Measurements from ENCODE around the gene LPGAT1.

- TF ChIP-seq, protein P1, sequence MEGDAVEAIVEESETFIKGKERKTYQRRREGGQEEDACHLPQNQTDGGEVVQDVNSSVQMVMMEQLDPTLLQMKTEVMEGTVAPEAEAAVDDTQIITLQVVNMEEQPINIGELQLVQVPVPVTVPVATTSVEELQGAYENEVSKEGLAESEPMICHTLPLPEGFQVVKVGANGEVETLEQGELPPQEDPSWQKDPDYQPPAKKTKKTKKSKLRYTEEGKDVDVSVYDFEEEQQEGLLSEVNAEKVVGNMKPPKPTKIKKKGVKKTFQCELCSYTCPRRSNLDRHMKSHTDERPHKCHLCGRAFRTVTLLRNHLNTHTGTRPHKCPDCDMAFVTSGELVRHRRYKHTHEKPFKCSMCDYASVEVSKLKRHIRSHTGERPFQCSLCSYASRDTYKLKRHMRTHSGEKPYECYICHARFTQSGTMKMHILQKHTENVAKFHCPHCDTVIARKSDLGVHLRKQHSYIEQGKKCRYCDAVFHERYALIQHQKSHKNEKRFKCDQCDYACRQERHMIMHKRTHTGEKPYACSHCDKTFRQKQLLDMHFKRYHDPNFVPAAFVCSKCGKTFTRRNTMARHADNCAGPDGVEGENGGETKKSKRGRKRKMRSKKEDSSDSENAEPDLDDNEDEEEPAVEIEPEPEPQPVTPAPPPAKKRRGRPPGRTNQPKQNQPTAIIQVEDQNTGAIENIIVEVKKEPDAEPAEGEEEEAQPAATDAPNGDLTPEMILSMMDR (IDR thresholded peaks at IDR 0.05): no peak
- TF ChIP-seq POLR2A (IDR thresholded peaks at IDR 0.05): no peak
These were observed 49.3 kb downstream of the LPGAT1 start for GRCh38 chr1:211781260-211781659.

Measured in body of pancreas (tissue), 4 donors.